ENCODE data around the gene GPR84. TPM values are rescaled to one million over a fixed set of nuclear protein-coding genes. Genes with fewer than 3 reads are reported as not detected.

The GPR84 gene
- total and polyA plus RNA-seq, 9 of the 15 experiments (the other 6 are each of a cell fraction or from before 2014, with no cell fraction given) = 0.07 to 0.18 (median 0.11) TPM; not detected in 5

DNA sequence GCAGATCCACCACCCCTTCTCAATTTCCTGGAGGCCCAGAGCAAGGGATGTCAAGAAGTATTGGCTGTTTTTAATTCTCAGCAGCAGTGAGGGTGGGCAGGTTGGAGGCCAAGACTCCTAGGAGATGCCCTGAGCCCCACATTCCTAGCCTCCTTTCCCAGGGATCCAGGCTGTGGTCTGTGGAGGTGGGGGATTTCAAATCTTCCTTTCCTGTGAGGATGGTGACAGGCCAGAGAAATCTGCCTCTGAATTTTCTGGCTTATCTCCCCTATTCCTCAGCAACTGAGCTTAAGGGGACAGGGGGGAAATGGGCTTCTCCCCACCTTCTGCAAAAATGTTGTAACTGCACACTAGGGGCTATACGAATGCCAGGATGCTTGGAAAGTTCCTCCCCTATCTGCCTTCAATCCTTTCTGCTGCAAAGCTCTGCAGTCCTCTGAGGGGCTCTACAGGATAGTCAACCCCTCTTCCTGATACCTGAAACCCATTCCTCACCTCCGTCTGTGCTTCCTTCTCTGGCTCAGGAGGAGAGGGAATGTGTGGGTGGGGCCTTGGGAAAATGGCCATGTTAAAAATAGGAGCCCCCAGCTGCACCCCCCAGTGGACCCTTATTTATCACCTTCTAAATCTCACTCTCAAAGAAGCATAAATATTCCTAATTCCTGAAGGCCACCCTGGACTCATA is 6.6 kb downstream of the GPR84 start:
- no peaks in the 10 kb centered on the region for H4K20me1 ChIP-seq (replicated peaks; ENCODE audit: control insufficient read depth, insufficient read depth, low read length)
- no peaks in the 10 kb centered on the region for H3K9me3 ChIP-seq (replicated peaks; ENCODE audit: control insufficient read depth, insufficient read depth, low read depth, low read length)
- CTCF ChIA-PET (ENCODE audit: low intra/inter-chr PET ratio) = no interaction called here
- H3K4me1 ChIP-seq (replicated peaks in 1 of 2; ENCODE audit: control insufficient read depth in 2 of 2, insufficient read depth in 2 of 2, low read length in 2 of 2) = peaks cover 45 to 57% of the 10 kb centered on the region in 2 experiments
- H3K4me3 ChIP-seq = peak overlapping the region; percentile 53; the same call in 1 of the 2 replicates
- H3K36me3 ChIP-seq (ENCODE audit: control insufficient read depth, insufficient read depth, low read length) = peaks cover 4% of the 10 kb centered on the region; the same call in 1 of the 3 replicates
- ATAC-seq (no peak), FAIRE-seq (no peak), DNase-seq (ENCODE audit: extremely low read depth in 1 of 4, low spot score in 3 of 4) (no peak)
- H3K79me2 ChIP-seq (ENCODE audit: control insufficient read depth, insufficient read depth, low read length) = peaks cover 26% of the 10 kb centered on the region; the same call in 2 of the 3 replicates
- POLR2A ChIA-PET = interaction anchor here (0.6 to 5.8 kb wide), 18 partner anchors 8 to 1099 kb away, joined by 3 to 57 read pairs (median 7); partner anchors contain the start of genes CBX5, COPZ1 and HNRNPA1
- intact Hi-C loops (cut with micrococcal nuclease) (no loop called here), in situ Hi-C loops (cut with MboI) (no loop called here)
- H3K9ac ChIP-seq (ENCODE audit: insufficient read depth in 1 of 2, low read depth in 2 of 2, low read length in 2 of 2) = peak overlapping the region; percentile 66 to 85; a peak in 3 of 4 replicates
- WGBS (ENCODE audit: insufficient coverage, low coverage, missing lambda C conversion rate) = 22% methylated on average over 2 of the region's 2 CpGs
- H3K4me2 ChIP-seq (ENCODE audit: insufficient read depth, low read length) = peak overlapping the region; percentile 99
- BruUV-seq (replicated peaks) = no TSS peak
- H3K27me3 ChIP-seq (ENCODE audit: control insufficient read depth in 2 of 2, insufficient read depth in 2 of 2, low read length in 2 of 2) = no peaks in the 10 kb centered on the region
- no peaks in the 10 kb centered on the region for H3K9me1 ChIP-seq (ENCODE audit: control insufficient read depth, insufficient read depth, low read length)
- H3K27ac ChIP-seq (ENCODE audit: extremely low read depth, low read depth, low read length) = peak overlapping the region; percentile 90
- H2AFZ ChIP-seq (ENCODE audit: low read depth, low read length) = no peak overlapping the region
- TF ChIP-seq, protein P1, sequence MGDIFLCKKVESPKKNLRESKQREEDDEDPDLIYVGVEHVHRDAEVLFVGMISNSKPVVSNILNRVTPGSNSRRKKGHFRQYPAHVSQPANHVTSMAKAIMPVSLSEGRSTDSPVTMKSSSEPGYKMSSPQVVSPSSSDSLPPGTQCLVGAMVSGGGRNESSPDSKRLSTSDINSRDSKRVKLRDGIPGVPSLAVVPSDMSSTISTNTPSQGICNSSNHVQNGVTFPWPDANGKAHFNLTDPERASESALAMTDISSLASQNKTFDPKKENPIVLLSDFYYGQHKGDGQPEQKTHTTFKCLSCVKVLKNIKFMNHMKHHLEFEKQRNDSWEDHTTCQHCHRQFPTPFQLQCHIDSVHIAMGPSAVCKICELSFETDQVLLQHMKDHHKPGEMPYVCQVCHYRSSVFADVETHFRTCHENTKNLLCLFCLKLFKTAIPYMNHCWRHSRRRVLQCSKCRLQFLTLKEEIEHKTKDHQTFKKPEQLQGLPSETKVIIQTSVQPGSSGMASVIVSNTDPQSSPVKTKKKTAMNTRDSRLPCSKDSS (IDR thresholded peaks at IDR 0.05; ENCODE audit: low read depth, partially characterized antibody) = no peak
- TF ChIP-seq EZH2 (IDR thresholded peaks at IDR 0.05; ENCODE audit: borderline replicate concordance, low read depth, low read length) = no peak
- TF ChIP-seq, protein P2, sequence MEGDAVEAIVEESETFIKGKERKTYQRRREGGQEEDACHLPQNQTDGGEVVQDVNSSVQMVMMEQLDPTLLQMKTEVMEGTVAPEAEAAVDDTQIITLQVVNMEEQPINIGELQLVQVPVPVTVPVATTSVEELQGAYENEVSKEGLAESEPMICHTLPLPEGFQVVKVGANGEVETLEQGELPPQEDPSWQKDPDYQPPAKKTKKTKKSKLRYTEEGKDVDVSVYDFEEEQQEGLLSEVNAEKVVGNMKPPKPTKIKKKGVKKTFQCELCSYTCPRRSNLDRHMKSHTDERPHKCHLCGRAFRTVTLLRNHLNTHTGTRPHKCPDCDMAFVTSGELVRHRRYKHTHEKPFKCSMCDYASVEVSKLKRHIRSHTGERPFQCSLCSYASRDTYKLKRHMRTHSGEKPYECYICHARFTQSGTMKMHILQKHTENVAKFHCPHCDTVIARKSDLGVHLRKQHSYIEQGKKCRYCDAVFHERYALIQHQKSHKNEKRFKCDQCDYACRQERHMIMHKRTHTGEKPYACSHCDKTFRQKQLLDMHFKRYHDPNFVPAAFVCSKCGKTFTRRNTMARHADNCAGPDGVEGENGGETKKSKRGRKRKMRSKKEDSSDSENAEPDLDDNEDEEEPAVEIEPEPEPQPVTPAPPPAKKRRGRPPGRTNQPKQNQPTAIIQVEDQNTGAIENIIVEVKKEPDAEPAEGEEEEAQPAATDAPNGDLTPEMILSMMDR (IDR thresholded peaks at IDR 0.05 in 2 of 3, conservative IDR thresholded peaks at IDR 0.05 in 1 of 3; ENCODE audit: insufficient read depth in 2 of 3, low read depth in 1 of 3, low read length in 3 of 3) = 0 out of 6 replicates have a peak, but pooled peaks of 1 of the 3 experiments have one; percentile 1
- TF ChIP-seq NCOR1 (IDR thresholded peaks at IDR 0.05) = no peak
- TF ChIP-seq ARID2 (IDR thresholded peaks at IDR 0.05) = no peak
- no peak for TF ChIP-seq BMI1 (IDR thresholded peaks at IDR 0.05; ENCODE audit: low read length)
- no peak for TF ChIP-seq FOXP1 (CRISPR knock-in tag; IDR thresholded peaks at IDR 0.05)
- TF ChIP-seq, protein P3, sequence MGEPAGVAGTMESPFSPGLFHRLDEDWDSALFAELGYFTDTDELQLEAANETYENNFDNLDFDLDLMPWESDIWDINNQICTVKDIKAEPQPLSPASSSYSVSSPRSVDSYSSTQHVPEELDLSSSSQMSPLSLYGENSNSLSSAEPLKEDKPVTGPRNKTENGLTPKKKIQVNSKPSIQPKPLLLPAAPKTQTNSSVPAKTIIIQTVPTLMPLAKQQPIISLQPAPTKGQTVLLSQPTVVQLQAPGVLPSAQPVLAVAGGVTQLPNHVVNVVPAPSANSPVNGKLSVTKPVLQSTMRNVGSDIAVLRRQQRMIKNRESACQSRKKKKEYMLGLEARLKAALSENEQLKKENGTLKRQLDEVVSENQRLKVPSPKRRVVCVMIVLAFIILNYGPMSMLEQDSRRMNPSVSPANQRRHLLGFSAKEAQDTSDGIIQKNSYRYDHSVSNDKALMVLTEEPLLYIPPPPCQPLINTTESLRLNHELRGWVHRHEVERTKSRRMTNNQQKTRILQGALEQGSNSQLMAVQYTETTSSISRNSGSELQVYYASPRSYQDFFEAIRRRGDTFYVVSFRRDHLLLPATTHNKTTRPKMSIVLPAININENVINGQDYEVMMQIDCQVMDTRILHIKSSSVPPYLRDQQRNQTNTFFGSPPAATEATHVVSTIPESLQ (CRISPR knock-in tag; IDR thresholded peaks at IDR 0.05) = no peak
- no peak for TF ChIP-seq PCBP2 (IDR thresholded peaks at IDR 0.05; ENCODE audit: low read depth, low read length, poor library complexity, severe bottlenecking)
- TF ChIP-seq TCF7L2 (IDR thresholded peaks at IDR 0.05; ENCODE audit: low read depth, low read length) = no peak
- TF ChIP-seq NR2F6 (CRISPR knock-in tag; IDR thresholded peaks at IDR 0.05) = no peak
- TF ChIP-seq ZNF696 (CRISPR knock-in tag; conservative IDR thresholded peaks at IDR 0.05) = no peak
- TF ChIP-seq EGR1 (conservative IDR thresholded peaks at IDR 0.05) = 0 out of 2 replicates have a peak, but pooled peaks have one; percentile 10
- TF ChIP-seq, protein P4, sequence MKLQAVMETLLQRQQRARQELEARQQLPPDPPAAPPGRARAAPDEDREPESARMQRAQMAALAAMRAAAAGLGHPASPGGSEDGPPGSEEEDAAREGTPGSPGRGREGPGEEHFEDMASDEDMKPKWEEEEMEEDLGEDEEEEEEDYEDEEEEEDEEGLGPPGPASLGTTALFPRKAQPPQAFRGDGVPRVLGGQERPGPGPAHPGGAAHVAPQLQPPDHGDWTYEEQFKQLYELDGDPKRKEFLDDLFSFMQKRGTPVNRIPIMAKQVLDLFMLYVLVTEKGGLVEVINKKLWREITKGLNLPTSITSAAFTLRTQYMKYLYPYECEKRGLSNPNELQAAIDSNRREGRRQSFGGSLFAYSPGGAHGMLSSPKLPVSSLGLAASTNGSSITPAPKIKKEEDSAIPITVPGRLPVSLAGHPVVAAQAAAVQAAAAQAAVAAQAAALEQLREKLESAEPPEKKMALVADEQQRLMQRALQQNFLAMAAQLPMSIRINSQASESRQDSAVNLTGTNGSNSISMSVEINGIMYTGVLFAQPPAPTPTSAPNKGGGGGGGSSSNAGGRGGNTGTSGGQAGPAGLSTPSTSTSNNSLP (IDR thresholded peaks at IDR 0.05; ENCODE audit: borderline replicate concordance, low read depth, low read length) = no peak

Data from K562 (cell line).